WTC11 (cell line): Measurements from ENCODE around the gene GORAB. TPM values are rescaled to one million over a fixed set of nuclear protein-coding genes. Genes with fewer than 3 reads are reported as not detected.

ENCODE experiments used
- ATAC-seq: fragments of 200-7000 bp; cut with Tn5 transposase; 2 replicates; pipeline ENCODE4 v1.10.0; 2021; ENCODE audit warnings: mild to moderate bottlenecking, moderate library complexity
- CTCF ChIA-PET: fragments of 300-600 bp; sonication (Branson Sonifier 250); formaldehyde crosslinking; loops from one replicate; lab custom pipeline; 2021; ENCODE audit warnings: antibody characterized with exemption; lab: Charles Lee
- POLR2A ChIA-PET: fragments of 350-600 bp; sonication (Branson Sonifier 250); formaldehyde crosslinking; loops from one replicate; lab custom pipeline; 2021; ENCODE audit warnings: antibody characterized with exemption; lab: Charles Lee
- DNase-seq: peaks from one replicate; pipeline ENCODE4 v3.0.0; 2021; ENCODE audit warnings: low spot score
- H3K27ac Mint-ChIP-seq: 2 replicates; pipeline ENCODE4 v1.8.0; 2021; ENCODE audit warnings: mixed read lengths
- H3K27me3 Mint-ChIP-seq: 2 replicates; pipeline ENCODE4 v1.8.0; 2021; ENCODE audit warnings: low read depth, mild to moderate bottlenecking, moderate library complexity, mixed read lengths
- H3K36me3 Mint-ChIP-seq: 2 replicates; pipeline ENCODE4 v1.8.0; 2021; ENCODE audit warnings: mixed read lengths
- H3K4me1 Mint-ChIP-seq: 2 replicates; pipeline ENCODE4 v1.8.0; 2022; ENCODE audit warnings: mixed read lengths
- H3K4me3 Mint-ChIP-seq: 2 replicates; pipeline ENCODE4 v1.8.0; 2021; ENCODE audit warnings: mild to moderate bottlenecking, moderate library complexity, mixed read lengths
- H3K9me3 Mint-ChIP-seq: 2 replicates; pipeline ENCODE4 v1.8.0; 2021; ENCODE audit warnings: mixed read lengths
- ATF1 ChIP-seq: sonication (generic); formaldehyde crosslinking; IDR thresholded peaks from 2 replicates; pipeline ENCODE4 v1.8.1; 2023; ENCODE audit warnings: mild to moderate bottlenecking, moderate library complexity, missing genetic modification reagents
- ATF3 ChIP-seq: sonication (generic); formaldehyde crosslinking; conservative IDR thresholded peaks from 2 replicates; pipeline ENCODE4 v1.8.1; 2022; ENCODE audit warnings: mild to moderate bottlenecking, missing genetic modification reagents
- CTCF ChIP-seq: fragments of 200-600 bp; IDR thresholded peaks from 2 replicates; pipeline ENCODE4 v1.8.0; 2022; ENCODE audit warnings: antibody characterized with exemption
- E2F4 ChIP-seq: sonication (generic); formaldehyde crosslinking; IDR thresholded peaks from 2 replicates; pipeline ENCODE4 v1.8.1; 2022; ENCODE audit warnings: low read depth, mild to moderate bottlenecking, moderate library complexity, missing genetic modification reagents, borderline replicate concordance
- ELF4 ChIP-seq: sonication (generic); formaldehyde crosslinking; IDR thresholded peaks from 2 replicates; pipeline ENCODE4 v1.8.1; 2022; ENCODE audit warnings: low read depth, mild to moderate bottlenecking, moderate library complexity, missing genetic modification reagents
- FOXP1 ChIP-seq: sonication (generic); formaldehyde crosslinking; IDR thresholded peaks from 2 replicates; pipeline ENCODE4 v1.8.0; 2022; ENCODE audit warnings: missing genetic modification reagents, mild to moderate bottlenecking, moderate library complexity, borderline replicate concordance
- FOXP4 ChIP-seq: sonication (generic); formaldehyde crosslinking; IDR thresholded peaks from 2 replicates; pipeline ENCODE4 v1.8.0; 2022; ENCODE audit warnings: mild to moderate bottlenecking, missing genetic modification reagents
- GABPB1 ChIP-seq: sonication (generic); formaldehyde crosslinking; IDR thresholded peaks from 2 replicates; pipeline ENCODE4 v1.8.1; 2023; ENCODE audit warnings: mild to moderate bottlenecking, missing genetic modification reagents
- GTF2I ChIP-seq: fragments of 250-450 bp; sonication (Bioruptor Pico); conservative IDR thresholded peaks from 2 replicates; pipeline ENCODE4 v1.4.0; 2021; ENCODE audit warnings: mild to moderate bottlenecking
- IRF1 ChIP-seq: sonication (generic); formaldehyde crosslinking; IDR thresholded peaks from 2 replicates; pipeline ENCODE4 v1.8.0; 2023; ENCODE audit warnings: missing genetic modification reagents
- JUN ChIP-seq: sonication (generic); formaldehyde crosslinking; IDR thresholded peaks from 2 replicates; pipeline ENCODE4 v1.8.0; 2023; ENCODE audit warnings: mild to moderate bottlenecking, missing genetic modification reagents
- KAT7 ChIP-seq: sonication (generic); formaldehyde crosslinking; IDR thresholded peaks from 2 replicates; pipeline ENCODE4 v1.8.1; 2023; ENCODE audit warnings: missing genetic modification reagents, mild to moderate bottlenecking, borderline replicate concordance
- MLX ChIP-seq: sonication (generic); formaldehyde crosslinking; IDR thresholded peaks from 2 replicates; pipeline ENCODE4 v1.8.1; 2023; ENCODE audit warnings: mild to moderate bottlenecking, missing genetic modification reagents, moderate library complexity
- MXD4 ChIP-seq: fragments of 250-450 bp; sonication (Bioruptor Pico); IDR thresholded peaks from 2 replicates; pipeline ENCODE4 v1.8.0; 2021; ENCODE audit warnings: mild to moderate bottlenecking, moderate library complexity, borderline replicate concordance
- MYBL2 ChIP-seq: sonication (generic); formaldehyde crosslinking; IDR thresholded peaks from 2 replicates; pipeline ENCODE4 v1.8.1; 2023; ENCODE audit warnings: mild to moderate bottlenecking, moderate library complexity, missing genetic modification reagents
- OVOL2 ChIP-seq: fragments of 250-450 bp; sonication (Bioruptor Pico); IDR thresholded peaks from 2 replicates; pipeline ENCODE4 v1.9.0; 2021; ENCODE audit warnings: mild to moderate bottlenecking, borderline replicate concordance
- PREB ChIP-seq: sonication (generic); formaldehyde crosslinking; IDR thresholded peaks from 2 replicates; pipeline ENCODE4 v1.8.1; 2022; ENCODE audit warnings: mild to moderate bottlenecking, missing genetic modification reagents, moderate library complexity, borderline replicate concordance
- SMAD3 ChIP-seq: sonication (generic); formaldehyde crosslinking; IDR thresholded peaks from 2 replicates; pipeline ENCODE4 v1.8.0; 2022; ENCODE audit warnings: missing genetic modification reagents, mild to moderate bottlenecking, borderline replicate concordance
- SOX15 ChIP-seq: fragments of 250-450 bp; sonication (Bioruptor Pico); IDR thresholded peaks from 2 replicates; pipeline ENCODE4 v1.9.0; 2021; ENCODE audit warnings: mild to moderate bottlenecking
- SP1 ChIP-seq: sonication (generic); formaldehyde crosslinking; conservative IDR thresholded peaks from 2 replicates; pipeline ENCODE4 v1.8.1; 2022; ENCODE audit warnings: missing genetic modification reagents
- ZBTB43 ChIP-seq: sonication (generic); formaldehyde crosslinking; IDR thresholded peaks from 2 replicates; pipeline ENCODE4 v1.8.1; 2023; ENCODE audit warnings: mild to moderate bottlenecking, missing genetic modification reagents
- ZNF138 ChIP-seq: sonication (generic); formaldehyde crosslinking; conservative IDR thresholded peaks from 2 replicates; pipeline ENCODE4 v1.8.1; 2022; ENCODE audit warnings: mild to moderate bottlenecking, moderate library complexity, missing genetic modification reagents
- ZNF219 ChIP-seq: sonication (generic); formaldehyde crosslinking; IDR thresholded peaks from 2 replicates; pipeline ENCODE4 v1.8.0; 2023; ENCODE audit warnings: missing genetic modification reagents, mild to moderate bottlenecking, borderline replicate concordance
- ZNF317 ChIP-seq: sonication (generic); formaldehyde crosslinking; IDR thresholded peaks from 2 replicates; pipeline ENCODE4 v1.8.1; 2023; ENCODE audit warnings: low read depth, mild to moderate bottlenecking, moderate library complexity, missing genetic modification reagents, borderline replicate concordance
- total RNA-seq: library from RNA; stranded (reverse); gene quantifications from 3 replicates; pipeline ENCODE4 v1.2.3, GENCODE V29; 2021

Gene GORAB
- total RNA-seq, 1 experiment from 2014 or later: 9.1 TPM

GRCh38 chr1:170545476-170545875, 13.5 kb downstream of the GORAB start:
- no peaks in the 10 kb centered on the region for H3K27me3 Mint-ChIP-seq
- TF ChIP-seq KAT7: no peak
- TF ChIP-seq MYBL2 (CRISPR knock-in tag): no peak
- H3K36me3 Mint-ChIP-seq: peaks cover 74% of the 10 kb centered on the region
- DNase-seq (no peak), ATAC-seq (no peak)
- no peaks in the 10 kb centered on the region for H3K4me1 Mint-ChIP-seq
- ChIA-PET CTCF (no interaction called here), POLR2A (no interaction called here)
- H3K27ac Mint-ChIP-seq: no peak overlapping the region
- H3K9me3 Mint-ChIP-seq: peaks cover 6% of the 10 kb centered on the region; the same call in 1 of the 2 replicates
- H3K4me3 Mint-ChIP-seq: no peak overlapping the region

- TF ChIP-seq ATF1 (CRISPR knock-in tag) (no peak), SMAD3 (CRISPR knock-in tag) (no peak), SP1 (CRISPR knock-in tag) (no peak), ATF3 (CRISPR knock-in tag) (no peak), JUN (CRISPR knock-in tag) (no peak), IRF1 (no peak), GTF2I (CRISPR knock-in tag) (no peak), ZBTB43 (CRISPR knock-in tag) (no peak), ZNF219 (no peak), FOXP4 (no peak), SOX15 (CRISPR knock-in tag) (no peak)
- H3K27me3 Mint-ChIP-seq: no peaks in the 10 kb centered on the region
- no peak overlapping the region for H3K4me3 Mint-ChIP-seq
- H3K36me3 Mint-ChIP-seq: peaks cover 70% of the 10 kb centered on the region
- CTCF ChIA-PET: no interaction called here
- DNase-seq (no peak), ATAC-seq (no peak)
- H3K27ac Mint-ChIP-seq: no peak overlapping the region
- POLR2A ChIA-PET: no interaction called here
- peaks cover 6% of the 10 kb centered on the region; the same call in 1 of the 2 replicates for H3K9me3 Mint-ChIP-seq
- H3K4me1 Mint-ChIP-seq: no peaks in the 10 kb centered on the region
Observed at GRCh38 chr1:170547255-170547654, 15.3 kb downstream of the GORAB start.

- no peaks in the 10 kb centered on the region for H3K27me3 Mint-ChIP-seq
- H3K4me3 Mint-ChIP-seq: no peak overlapping the region
- ChIA-PET POLR2A (no interaction called here), CTCF (no interaction called here)
- H3K4me1 Mint-ChIP-seq: no peaks in the 10 kb centered on the region
- DNase-seq: no peak
- H3K36me3 Mint-ChIP-seq: peaks cover 67% of the 10 kb centered on the region
- no peak overlapping the region for H3K27ac Mint-ChIP-seq
- ATAC-seq: no peak
- peaks cover 6% of the 10 kb centered on the region; the same call in 1 of the 2 replicates for H3K9me3 Mint-ChIP-seq
- no peak for TF ChIP-seq PREB (CRISPR knock-in tag)
- no peak for TF ChIP-seq ZNF317 (CRISPR knock-in tag)
- no peak for TF ChIP-seq CTCF
- TF ChIP-seq GABPB1: no peak
- no peak for TF ChIP-seq E2F4 (CRISPR knock-in tag)
- TF ChIP-seq FOXP1 (CRISPR knock-in tag): no peak
- TF ChIP-seq ZNF138 (CRISPR knock-in tag): no peak
- TF ChIP-seq OVOL2 (CRISPR knock-in tag): no peak
- TF ChIP-seq MXD4: no peak
- TF ChIP-seq MLX: no peak
- TF ChIP-seq ELF4: no peak
- no peak for TF ChIP-seq SMAD3 (CRISPR knock-in tag)
Observed at GRCh38 chr1:170548497-170548896, 16.5 kb downstream of the GORAB start.
